PC-9 (cell line): Measurements from ENCODE around the gene GPX5.

Experiments used
- EZH2 ChIP-seq: fragments of 200-600 bp; sonication (generic); IDR thresholded peaks from 2 replicates; pipeline ENCODE4 v1.8.0; 2017; ENCODE audit warnings: antibody characterized with exemption, low read depth
- TF ChIP-seq, protein P1 (sequence below): fragments of 200-600 bp; sonication (generic); conservative IDR thresholded peaks from 2 replicates; pipeline ENCODE4 v1.6.1; 2017; ENCODE audit warnings: mixed run types, antibody characterized with exemption, mild to moderate bottlenecking, moderate library complexity

DNA sequence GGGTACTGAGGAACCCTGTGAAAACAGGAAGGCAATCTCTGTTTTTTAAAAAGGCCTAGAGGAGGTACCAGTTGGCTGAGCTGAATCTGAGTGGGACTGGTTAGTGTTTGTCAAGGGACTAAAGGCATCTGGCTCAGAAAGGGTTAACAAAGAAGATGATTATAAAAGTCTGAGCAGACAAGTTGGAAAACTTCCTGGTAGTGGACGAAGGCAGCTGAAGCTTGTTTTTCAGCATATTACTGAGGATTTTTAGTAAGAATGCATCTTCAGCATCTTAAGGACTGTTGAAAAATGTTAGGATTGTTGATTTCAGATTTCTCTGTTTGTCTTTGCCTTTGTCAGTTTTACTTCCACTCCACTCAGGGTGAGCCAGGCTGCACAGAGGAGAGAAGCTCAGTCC, 5.1 kb downstream of the GPX5 start:
- no peak for TF ChIP-seq EZH2
- TF ChIP-seq, protein P1, sequence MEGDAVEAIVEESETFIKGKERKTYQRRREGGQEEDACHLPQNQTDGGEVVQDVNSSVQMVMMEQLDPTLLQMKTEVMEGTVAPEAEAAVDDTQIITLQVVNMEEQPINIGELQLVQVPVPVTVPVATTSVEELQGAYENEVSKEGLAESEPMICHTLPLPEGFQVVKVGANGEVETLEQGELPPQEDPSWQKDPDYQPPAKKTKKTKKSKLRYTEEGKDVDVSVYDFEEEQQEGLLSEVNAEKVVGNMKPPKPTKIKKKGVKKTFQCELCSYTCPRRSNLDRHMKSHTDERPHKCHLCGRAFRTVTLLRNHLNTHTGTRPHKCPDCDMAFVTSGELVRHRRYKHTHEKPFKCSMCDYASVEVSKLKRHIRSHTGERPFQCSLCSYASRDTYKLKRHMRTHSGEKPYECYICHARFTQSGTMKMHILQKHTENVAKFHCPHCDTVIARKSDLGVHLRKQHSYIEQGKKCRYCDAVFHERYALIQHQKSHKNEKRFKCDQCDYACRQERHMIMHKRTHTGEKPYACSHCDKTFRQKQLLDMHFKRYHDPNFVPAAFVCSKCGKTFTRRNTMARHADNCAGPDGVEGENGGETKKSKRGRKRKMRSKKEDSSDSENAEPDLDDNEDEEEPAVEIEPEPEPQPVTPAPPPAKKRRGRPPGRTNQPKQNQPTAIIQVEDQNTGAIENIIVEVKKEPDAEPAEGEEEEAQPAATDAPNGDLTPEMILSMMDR, result no peak
